ENCODE measurements around the gene EZR.

The EZR gene

GRCh38 chr6:158769771-158770432 is 49.3 kb downstream of the EZR start:
- H3K27ac ChIP-seq (ENCODE audit: low read depth, low read length): no peak overlapping the region
- H3K9ac ChIP-seq (ENCODE audit: low read depth in 1 of 2, low read length in 2 of 2): no peak overlapping the region
- no peaks in the 10 kb centered on the region for H3K9me3 ChIP-seq (ENCODE audit: control insufficient read depth in 1 of 2, low read length in 2 of 2)
- H3K36me3 ChIP-seq (ENCODE audit: control insufficient read depth in 1 of 2, insufficient read depth in 2 of 2, low read length in 2 of 2): peaks cover 56 to 96% of the 10 kb centered on the region in 2 donors
- no peak overlapping the region for H3K4me3 ChIP-seq (ENCODE audit: low read depth in 1 of 2, low read length in 2 of 2)
- peaks cover 14 to 22% of the 10 kb centered on the region in 2 donors for H3K4me1 ChIP-seq (ENCODE audit: control insufficient read depth in 1 of 2, insufficient read depth in 2 of 2, low read length in 2 of 2)
- no peaks in the 10 kb centered on the region for H3K27me3 ChIP-seq (ENCODE audit: control insufficient read depth in 1 of 2, insufficient read depth in 2 of 2, low read length in 2 of 2)

GRCh38 chr6:158769234-158769770 is 49.9 kb downstream of the EZR start:
- Histone ChIP-seq H3K9me3 (ENCODE audit: control insufficient read depth in 1 of 2, low read length in 2 of 2) (no peaks in the 10 kb centered on the region), H3K36me3 (ENCODE audit: control insufficient read depth in 1 of 2, insufficient read depth in 2 of 2, low read length in 2 of 2) (peaks cover 57 to 96% of the 10 kb centered on the region in 2 donors), H3K4me1 (ENCODE audit: control insufficient read depth in 1 of 2, insufficient read depth in 2 of 2, low read length in 2 of 2) (peaks cover 15 to 21% of the 10 kb centered on the region in 2 donors), H3K27ac (ENCODE audit: low read depth, low read length) (no peak overlapping the region), H3K27me3 (ENCODE audit: control insufficient read depth in 1 of 2, insufficient read depth in 2 of 2, low read length in 2 of 2) (no peaks in the 10 kb centered on the region), H3K9ac (ENCODE audit: low read depth in 1 of 2, low read length in 2 of 2) (no peak overlapping the region), H3K4me3 (ENCODE audit: low read depth in 1 of 2, low read length in 2 of 2) (no peak overlapping the region)

GRCh38 chr6:158768436-158768835 is 50.7 kb downstream of the EZR start:
- Histone ChIP-seq H3K9ac (ENCODE audit: low read depth in 1 of 2, low read length in 2 of 2) (no peak overlapping the region), H3K4me1 (ENCODE audit: control insufficient read depth in 1 of 2, insufficient read depth in 2 of 2, low read length in 2 of 2) (peaks cover 10 to 17% of the 10 kb centered on the region in 2 donors), H3K27ac (ENCODE audit: low read depth, low read length) (no peak overlapping the region), H3K36me3 (ENCODE audit: control insufficient read depth in 1 of 2, insufficient read depth in 2 of 2, low read length in 2 of 2) (peaks cover 55 to 95% of the 10 kb centered on the region in 2 donors), H3K4me3 (ENCODE audit: low read depth in 1 of 2, low read length in 2 of 2) (no peak overlapping the region), H3K9me3 (ENCODE audit: control insufficient read depth in 1 of 2, low read length in 2 of 2) (no peaks in the 10 kb centered on the region), H3K27me3 (ENCODE audit: control insufficient read depth in 1 of 2, insufficient read depth in 2 of 2, low read length in 2 of 2) (no peaks in the 10 kb centered on the region)

GRCh38 chr6:158767709-158768108 is 51.5 kb downstream of the EZR start:
- no peak overlapping the region for H3K9ac ChIP-seq (ENCODE audit: low read depth in 1 of 2, low read length in 2 of 2)
- no peaks in the 10 kb centered on the region for H3K9me3 ChIP-seq (ENCODE audit: control insufficient read depth in 1 of 2, low read length in 2 of 2)
- no peak overlapping the region for H3K4me3 ChIP-seq (ENCODE audit: low read depth in 1 of 2, low read length in 2 of 2)
- peaks cover 6 to 20% of the 10 kb centered on the region in 2 donors for H3K4me1 ChIP-seq (ENCODE audit: control insufficient read depth in 1 of 2, insufficient read depth in 2 of 2, low read length in 2 of 2)
- peaks cover 55 to 90% of the 10 kb centered on the region in 2 donors for H3K36me3 ChIP-seq (ENCODE audit: control insufficient read depth in 1 of 2, insufficient read depth in 2 of 2, low read length in 2 of 2)
- no peaks in the 10 kb centered on the region for H3K27me3 ChIP-seq (ENCODE audit: control insufficient read depth in 1 of 2, insufficient read depth in 2 of 2, low read length in 2 of 2)
- no peak overlapping the region for H3K27ac ChIP-seq (ENCODE audit: low read depth, low read length)

- Histone ChIP-seq H3K27ac (ENCODE audit: low read depth, low read length) (no peak overlapping the region), H3K9me3 (ENCODE audit: control insufficient read depth in 1 of 2, low read length in 2 of 2) (no peaks in the 10 kb centered on the region), H3K4me3 (ENCODE audit: low read depth in 1 of 2, low read length in 2 of 2) (no peak overlapping the region), H3K27me3 (ENCODE audit: control insufficient read depth in 1 of 2, insufficient read depth in 2 of 2, low read length in 2 of 2) (no peaks in the 10 kb centered on the region), H3K36me3 (ENCODE audit: control insufficient read depth in 1 of 2, insufficient read depth in 2 of 2, low read length in 2 of 2) (peaks cover 50 to 82% of the 10 kb centered on the region in 2 donors), H3K9ac (ENCODE audit: low read depth in 1 of 2, low read length in 2 of 2) (no peak overlapping the region), H3K4me1 (ENCODE audit: control insufficient read depth in 1 of 2, insufficient read depth in 2 of 2, low read length in 2 of 2) (peaks cover 6 to 13% of the 10 kb centered on the region in 2 donors)
Observed at GRCh38 chr6:158766621-158767455, 52.3 kb downstream of the EZR start.

- Histone ChIP-seq H3K9ac (ENCODE audit: low read depth in 1 of 2, low read length in 2 of 2) (no peak overlapping the region), H3K4me1 (ENCODE audit: control insufficient read depth in 1 of 2, insufficient read depth in 2 of 2, low read length in 2 of 2) (peaks cover 6 to 13% of the 10 kb centered on the region in 2 donors), H3K27me3 (ENCODE audit: control insufficient read depth in 1 of 2, insufficient read depth in 2 of 2, low read length in 2 of 2) (no peaks in the 10 kb centered on the region), H3K9me3 (ENCODE audit: control insufficient read depth in 1 of 2, low read length in 2 of 2) (no peaks in the 10 kb centered on the region), H3K4me3 (ENCODE audit: low read depth in 1 of 2, low read length in 2 of 2) (no peak overlapping the region), H3K27ac (ENCODE audit: low read depth, low read length) (no peak overlapping the region), H3K36me3 (ENCODE audit: control insufficient read depth in 1 of 2, insufficient read depth in 2 of 2, low read length in 2 of 2) (peaks cover 41 to 69% of the 10 kb centered on the region in 2 donors)
Observed at GRCh38 chr6:158765499-158766068, 53.6 kb downstream of the EZR start.

GRCh38 chr6:158764926-158765325 is 54.2 kb downstream of the EZR start:
- Histone ChIP-seq H3K36me3 (ENCODE audit: control insufficient read depth in 1 of 2, insufficient read depth in 2 of 2, low read length in 2 of 2) (peaks cover 34 to 63% of the 10 kb centered on the region in 2 donors), H3K27ac (ENCODE audit: low read depth, low read length) (no peak overlapping the region), H3K4me3 (ENCODE audit: low read depth in 1 of 2, low read length in 2 of 2) (no peak overlapping the region), H3K27me3 (ENCODE audit: control insufficient read depth in 1 of 2, insufficient read depth in 2 of 2, low read length in 2 of 2) (no peaks in the 10 kb centered on the region), H3K9me3 (ENCODE audit: control insufficient read depth in 1 of 2, low read length in 2 of 2) (no peaks in the 10 kb centered on the region), H3K4me1 (ENCODE audit: control insufficient read depth in 1 of 2, insufficient read depth in 2 of 2, low read length in 2 of 2) (peaks cover 6 to 13% of the 10 kb centered on the region in 2 donors), H3K9ac (ENCODE audit: low read depth in 1 of 2, low read length in 2 of 2) (no peak overlapping the region)

GRCh38 chr6:158764183-158764849 is 54.9 kb downstream of the EZR start:
- Histone ChIP-seq H3K9ac (ENCODE audit: low read depth in 1 of 2, low read length in 2 of 2) (no peak overlapping the region), H3K4me1 (ENCODE audit: control insufficient read depth in 1 of 2, insufficient read depth in 2 of 2, low read length in 2 of 2) (peaks cover 6 to 13% of the 10 kb centered on the region in 2 donors), H3K9me3 (ENCODE audit: control insufficient read depth in 1 of 2, low read length in 2 of 2) (no peaks in the 10 kb centered on the region), H3K36me3 (ENCODE audit: control insufficient read depth in 1 of 2, insufficient read depth in 2 of 2, low read length in 2 of 2) (peaks cover 28 to 57% of the 10 kb centered on the region in 2 donors), H3K4me3 (ENCODE audit: low read depth in 1 of 2, low read length in 2 of 2) (no peak overlapping the region), H3K27me3 (ENCODE audit: control insufficient read depth in 1 of 2, insufficient read depth in 2 of 2, low read length in 2 of 2) (no peaks in the 10 kb centered on the region), H3K27ac (ENCODE audit: low read depth, low read length) (no peak overlapping the region)

GRCh38 chr6:158763434-158764182 is 55.6 kb downstream of the EZR start:
- Histone ChIP-seq H3K36me3 (ENCODE audit: control insufficient read depth in 1 of 2, insufficient read depth in 2 of 2, low read length in 2 of 2) (peaks cover 21 to 49% of the 10 kb centered on the region in 2 donors), H3K9ac (ENCODE audit: low read depth in 1 of 2, low read length in 2 of 2) (peak overlapping the region in 1 of 2 donors; percentile 2), H3K4me1 (ENCODE audit: control insufficient read depth in 1 of 2, insufficient read depth in 2 of 2, low read length in 2 of 2) (peaks cover 6 to 13% of the 10 kb centered on the region in 2 donors), H3K27ac (ENCODE audit: low read depth, low read length) (no peak overlapping the region), H3K4me3 (ENCODE audit: low read depth in 1 of 2, low read length in 2 of 2) (no peak overlapping the region), H3K27me3 (ENCODE audit: control insufficient read depth in 1 of 2, insufficient read depth in 2 of 2, low read length in 2 of 2) (no peaks in the 10 kb centered on the region), H3K9me3 (ENCODE audit: control insufficient read depth in 1 of 2, low read length in 2 of 2) (no peaks in the 10 kb centered on the region)
